NCI-H524 (cell line): ENCODE results near the gene ZCCHC14.
"Not testable (repeated sequence)": the region's sequence is repeated elsewhere in the genome, so short reads cannot be mapped to it uniquely, and the experiment has no call there.

Experiments used
- DNase-seq, 2 experiments: peaks; one replicate each; lab custom pipeline; 2025; lab: John Stamatoyannopoulos, UW

Gene ZCCHC14

DNA sequence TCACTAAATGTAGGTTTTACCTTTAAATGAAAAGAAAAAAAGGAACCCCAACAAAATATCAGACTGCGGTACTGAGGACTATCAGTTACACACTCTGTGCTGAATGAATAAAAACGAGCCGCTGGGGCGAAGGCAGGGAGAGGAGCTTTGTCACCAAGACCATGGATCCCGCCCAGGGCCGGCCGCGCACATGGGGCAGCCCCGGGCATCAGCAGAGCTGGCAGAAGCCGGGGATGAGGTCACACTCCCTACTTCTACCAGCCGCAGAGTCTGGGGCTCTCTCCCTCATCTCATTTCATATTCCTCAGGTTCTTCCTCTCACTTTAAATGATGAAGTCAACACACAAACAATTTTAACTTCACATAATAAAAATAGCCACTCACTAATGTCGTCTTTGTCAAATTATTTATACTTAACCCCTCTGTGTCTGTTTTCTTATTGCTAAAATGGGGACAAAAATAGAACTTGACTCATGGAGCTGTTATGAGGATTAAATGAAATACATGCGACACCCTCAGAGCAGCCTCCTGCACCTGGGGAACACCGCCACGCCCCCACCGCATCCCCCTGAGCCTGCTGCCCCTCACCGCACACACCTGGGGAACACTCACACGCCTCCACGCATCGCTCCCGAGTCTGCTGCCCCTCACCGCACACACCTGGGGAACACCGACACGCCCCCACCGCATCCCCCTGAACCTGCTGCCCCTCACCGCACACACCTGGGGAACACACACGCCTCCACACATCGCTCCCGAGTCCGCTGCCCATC lies 15.4 kb downstream of the ZCCHC14 start:
- not testable (repeated sequence) for DNase-seq

DNA sequence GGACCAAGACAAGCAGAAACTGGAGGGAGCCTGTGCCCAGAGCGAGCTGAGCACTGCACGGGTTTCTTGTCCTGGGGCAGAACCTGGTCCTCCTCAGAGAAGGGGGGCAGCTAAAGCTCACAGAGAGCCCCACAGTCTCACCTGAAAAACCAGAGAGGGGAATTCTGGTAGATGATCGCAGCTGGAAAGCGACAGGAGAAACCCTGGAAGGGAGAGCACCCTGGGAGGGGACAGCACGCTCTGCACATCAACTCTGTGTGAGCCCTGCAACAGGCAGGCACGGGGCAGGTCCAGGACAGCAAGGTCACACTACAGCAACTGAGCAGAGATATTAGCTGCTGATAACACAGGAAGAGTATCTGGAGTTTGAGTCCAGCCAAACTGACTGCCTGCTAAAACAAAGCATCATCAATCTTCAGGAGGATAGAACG lies 18.2 kb downstream of the ZCCHC14 start:
- no peak for DNase-seq

- DNase-seq = no peak
Measured at GRCh38 chr16:87474017-87474416, 18.8 kb downstream of the ZCCHC14 start.

DNA sequence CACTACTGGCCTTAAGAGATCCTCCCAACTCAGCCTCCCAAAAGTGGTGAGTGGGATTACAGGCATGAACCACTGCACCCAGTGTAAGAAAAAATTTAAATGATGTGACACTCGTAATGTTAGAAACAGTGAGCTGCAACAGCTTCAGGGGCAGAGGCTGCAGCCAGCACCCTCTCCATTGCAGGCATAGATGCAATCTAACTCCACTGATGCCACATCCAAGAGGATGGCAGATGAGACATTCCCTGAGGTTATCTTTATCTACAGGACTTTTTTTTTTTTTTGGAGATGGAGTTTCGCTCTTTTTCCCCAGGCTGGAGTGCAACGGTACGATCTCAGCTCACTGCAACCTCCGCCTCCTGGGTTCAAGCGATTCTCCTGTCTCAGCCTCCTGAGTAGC lies 19.9 kb downstream of the ZCCHC14 start:
- no peak for DNase-seq

DNA sequence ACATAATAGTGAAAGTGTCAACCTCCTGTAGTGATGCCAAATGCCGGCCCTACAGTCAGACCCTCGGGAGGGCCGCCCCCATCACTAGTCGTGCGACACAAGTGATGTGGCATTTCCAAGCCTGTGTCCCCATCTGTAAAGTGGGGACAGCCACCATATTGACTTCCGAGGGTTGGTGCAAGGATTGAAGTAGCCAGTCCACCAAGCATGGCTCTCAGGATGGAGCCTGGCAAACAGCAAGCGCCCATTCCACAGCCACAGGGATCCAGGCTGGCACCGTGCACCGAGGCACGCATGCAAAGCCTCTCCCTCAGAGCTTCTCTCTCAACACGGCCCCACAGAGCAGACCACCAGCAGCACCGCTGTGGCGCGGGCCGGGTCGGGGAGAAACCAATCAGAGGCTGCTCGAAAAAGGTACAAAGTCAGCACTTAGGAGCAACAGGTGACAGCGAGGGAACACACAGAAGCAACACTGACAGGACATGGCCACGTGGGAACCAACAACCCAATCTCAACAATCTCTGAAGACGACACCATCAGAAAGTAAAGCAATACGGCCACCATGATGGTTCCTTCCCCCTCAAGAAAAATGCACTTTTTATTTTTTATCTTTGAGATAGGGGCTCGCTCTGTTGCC lies 20.6 kb downstream of the ZCCHC14 start:
- no peak for DNase-seq

DNA sequence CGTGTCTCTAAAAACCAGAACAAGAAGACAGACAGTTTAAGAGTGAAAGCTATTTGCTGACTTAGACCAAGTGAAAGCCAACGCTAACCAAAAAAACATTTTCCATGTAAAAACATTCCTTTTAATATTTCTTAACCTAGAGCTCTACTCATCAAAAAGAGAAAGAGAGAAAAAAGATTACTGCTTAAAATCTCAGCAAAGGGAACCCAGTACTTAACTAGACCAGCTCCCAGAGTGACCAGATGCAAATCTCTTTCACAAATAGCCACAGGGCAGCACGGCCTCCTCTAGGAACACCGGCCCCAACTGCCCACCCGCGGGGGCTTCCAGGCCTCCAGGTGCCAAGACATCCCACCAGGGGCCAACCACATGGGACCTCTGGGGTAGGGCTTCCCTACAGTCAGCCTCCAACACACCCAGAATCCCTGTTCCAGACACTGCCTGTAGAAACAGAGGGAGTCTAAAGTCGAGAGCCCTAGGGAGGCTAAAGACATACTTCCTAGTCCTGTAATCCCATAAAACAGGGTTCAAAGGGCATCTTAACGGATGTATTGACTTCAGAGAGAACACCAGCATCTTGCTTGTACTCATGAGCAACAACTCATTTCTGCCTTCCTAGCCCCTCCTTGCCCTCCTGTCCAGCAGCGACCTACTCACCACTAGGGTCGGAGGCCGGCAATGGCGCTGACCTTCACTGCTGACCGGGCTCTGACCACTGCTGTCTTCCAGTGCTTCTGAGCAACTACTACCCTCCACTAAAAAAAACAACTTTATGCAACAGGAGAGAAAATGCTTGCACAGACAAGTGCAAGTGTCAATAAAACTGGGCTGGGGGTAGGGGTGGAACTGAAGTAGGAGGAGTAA lies 21.3 kb downstream of the ZCCHC14 start:
- DNase-seq = no peak

DNA sequence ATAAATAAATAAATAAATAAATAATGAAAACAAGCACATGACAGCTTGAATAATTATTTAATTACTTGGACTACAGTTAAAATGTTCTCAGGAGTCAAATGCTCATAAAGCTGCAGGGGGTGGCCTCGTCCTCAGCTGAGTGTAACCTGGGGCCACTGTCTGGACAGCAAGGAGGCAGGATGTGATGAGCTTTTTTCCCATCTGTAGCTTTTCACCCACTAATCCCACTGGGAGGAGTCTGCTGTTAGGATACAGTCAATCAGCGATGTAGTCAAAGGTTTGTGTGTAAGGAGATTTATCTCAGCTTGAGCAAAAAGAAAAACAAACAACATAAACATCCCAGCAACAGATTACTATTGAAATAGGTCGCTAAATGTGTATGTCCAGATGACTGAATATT lies 22.5 kb downstream of the ZCCHC14 start:
- peak; percentile 10 to 48 for DNase-seq

- DNase-seq = no peak
Measured at GRCh38 chr16:87469169-87469568, 23.7 kb downstream of the ZCCHC14 start.

GRCh38 chr16:87468550-87468949 lies 24.3 kb downstream of the ZCCHC14 start:
- no peak for DNase-seq

DNA sequence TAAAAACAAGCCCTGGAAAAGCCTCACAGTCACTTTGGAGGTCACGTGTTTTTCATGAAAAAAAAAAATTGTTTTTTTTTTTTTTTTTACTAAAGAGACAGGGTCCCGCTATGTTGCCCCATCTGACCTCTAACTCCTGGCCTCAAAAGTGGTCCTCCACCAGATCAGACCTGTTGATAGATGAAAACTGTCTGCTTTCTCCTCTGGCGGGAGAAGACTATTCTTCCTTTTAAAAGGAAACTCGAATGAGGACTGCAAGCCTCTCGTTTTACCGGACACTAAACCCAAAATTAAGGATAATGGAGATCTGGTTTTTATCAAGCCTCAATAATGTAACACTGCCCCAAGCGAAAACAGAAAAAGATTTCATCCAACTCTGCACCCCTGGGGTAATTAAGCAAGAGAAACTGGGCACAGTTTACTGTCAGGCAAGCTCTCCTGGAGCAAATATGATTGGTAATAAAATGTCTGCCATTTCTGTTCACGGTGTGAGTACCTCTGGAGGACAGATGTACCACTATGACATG lies 25.8 kb downstream of the ZCCHC14 start:
- no peak for DNase-seq

DNA sequence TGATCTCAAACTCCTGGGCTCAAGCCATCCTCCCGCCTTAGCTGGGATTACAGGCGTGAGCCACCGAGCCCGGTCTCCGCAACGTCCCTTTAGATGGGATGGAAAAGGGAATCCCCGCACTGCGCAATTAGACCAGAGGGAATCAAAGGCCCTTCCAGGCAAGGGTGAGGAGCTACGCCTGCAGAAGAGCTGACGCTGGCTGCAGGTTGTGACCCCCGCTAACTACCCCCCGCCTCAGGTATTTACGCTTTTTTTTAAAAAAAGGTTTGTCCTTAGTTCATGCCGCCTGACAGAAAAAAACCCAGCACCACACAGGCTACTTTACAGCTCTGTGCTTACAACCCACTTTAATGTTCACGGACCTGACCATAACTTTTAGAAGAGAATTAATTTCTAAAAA lies 26.9 kb downstream of the ZCCHC14 start:
- no peak for DNase-seq

DNA sequence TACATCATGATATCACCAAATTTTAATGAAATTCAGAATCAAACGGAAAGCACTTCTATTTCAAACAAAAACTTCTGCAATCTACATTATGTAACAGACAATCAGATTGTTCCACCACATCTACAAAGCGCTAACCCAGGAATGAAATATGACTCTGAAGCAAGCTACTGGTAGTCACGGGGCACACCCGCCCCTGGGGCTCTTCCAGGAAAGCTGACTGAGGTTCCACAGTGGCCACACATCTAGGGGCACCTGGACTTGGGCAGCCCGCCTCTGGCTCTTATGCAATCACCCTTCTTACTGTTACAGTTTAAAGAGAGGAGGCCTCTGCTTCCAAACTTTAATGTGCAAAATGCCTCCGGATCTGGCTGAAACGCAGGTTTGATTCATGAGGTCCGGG lies 27.5 kb downstream of the ZCCHC14 start:
- no peak for DNase-seq

DNA sequence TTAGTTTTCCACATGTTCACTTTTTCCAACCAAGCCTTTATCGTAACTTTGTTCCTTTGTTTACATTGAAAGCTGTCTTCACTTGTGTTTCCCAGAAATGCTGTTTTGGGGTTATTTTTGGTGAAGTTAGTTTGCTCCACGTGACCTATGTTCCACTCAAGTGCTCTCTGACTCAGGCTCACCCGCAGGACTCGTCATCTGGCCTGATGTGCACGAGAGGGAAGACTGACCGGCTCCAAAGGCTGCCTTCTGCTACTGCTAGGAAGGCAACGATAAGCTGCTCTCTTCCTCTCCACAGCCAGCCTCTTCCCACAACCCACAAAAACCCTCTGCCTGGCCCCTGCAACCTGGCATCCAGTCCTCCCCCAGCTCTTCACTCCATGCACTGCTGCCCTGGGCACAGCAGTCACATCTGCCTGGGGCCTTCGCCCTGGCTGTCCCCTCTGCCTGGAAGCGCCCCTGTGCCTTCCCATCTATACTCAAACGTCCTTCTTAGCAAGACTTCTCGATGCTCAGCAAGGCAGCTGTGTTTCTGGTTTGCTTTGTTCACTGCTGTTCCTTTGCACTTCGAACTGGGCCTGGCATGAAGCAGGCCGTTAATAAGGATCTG lies 28.0 kb downstream of the ZCCHC14 start:
- no peak for DNase-seq

DNA sequence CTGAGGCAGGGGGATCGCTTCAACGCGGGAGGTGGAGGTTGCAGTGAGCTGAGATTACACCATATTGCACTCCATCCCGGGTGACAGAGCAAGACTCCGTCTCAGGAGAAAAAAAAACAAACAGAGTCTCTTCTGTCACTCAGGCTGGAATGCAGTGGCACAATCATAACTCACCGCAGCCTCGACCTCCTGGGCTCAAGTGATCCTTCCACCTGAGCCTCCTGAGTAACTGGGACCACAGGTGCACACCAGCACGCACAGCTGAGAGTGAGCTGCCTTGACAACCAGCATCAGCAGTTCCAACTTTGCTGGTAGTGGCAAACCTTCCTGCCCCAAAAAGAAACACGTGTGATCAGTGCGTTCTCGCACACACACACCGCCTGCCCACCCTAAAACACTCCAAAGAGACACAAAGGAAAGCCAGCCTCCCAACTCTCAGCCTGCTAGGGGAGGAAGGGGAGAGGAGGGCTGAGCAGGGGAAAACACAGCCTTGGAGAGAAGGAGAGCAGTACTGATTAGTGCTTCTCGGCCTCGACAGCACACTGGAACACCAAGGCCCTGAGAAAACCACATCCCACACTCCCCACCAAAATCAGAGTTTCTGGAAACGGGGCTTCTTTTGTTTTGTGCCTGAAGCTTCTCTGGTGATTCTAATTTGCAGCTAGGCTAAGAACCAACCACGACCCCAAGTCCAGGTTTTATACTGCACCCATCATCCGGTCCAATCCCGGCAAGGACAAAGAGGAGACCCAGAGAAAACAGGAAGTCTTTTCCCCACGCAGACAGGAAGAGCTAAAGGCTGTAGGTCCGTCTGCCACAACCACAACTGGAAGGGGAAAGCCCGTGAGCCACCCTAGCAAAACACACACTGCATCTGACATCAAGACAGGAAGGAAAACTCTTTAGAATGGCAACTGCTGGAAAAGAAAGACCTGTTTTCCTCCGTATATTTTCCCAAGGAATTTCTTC lies 28.8 kb downstream of the ZCCHC14 start:
- no peak for DNase-seq

GRCh38 chr16:87461466-87461991 lies 31.3 kb downstream of the ZCCHC14 start:
- peak in 1 of 2 experiments; percentile 63 for DNase-seq

- no peak for DNase-seq
Measured at GRCh38 chr16:87460936-87461335, 31.9 kb downstream of the ZCCHC14 start.

DNA sequence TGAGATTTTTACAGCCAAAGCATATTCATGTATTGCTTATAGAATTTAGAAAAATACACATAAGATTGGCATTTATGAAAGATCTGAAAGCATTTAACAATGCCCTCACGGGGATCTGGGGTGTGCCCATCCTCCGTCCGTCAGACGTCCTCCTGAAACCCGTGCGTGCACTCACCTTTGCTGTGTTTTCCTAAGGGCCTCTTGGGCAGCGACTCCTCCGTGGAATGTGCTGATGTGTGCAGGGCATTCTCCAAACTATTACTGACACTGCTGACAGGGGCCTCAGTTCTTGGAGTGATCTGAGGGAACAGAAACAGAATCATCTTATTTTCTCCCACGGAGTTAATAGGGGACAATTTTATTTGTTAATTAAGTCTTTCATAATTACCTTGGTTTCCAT lies 33.0 kb downstream of the ZCCHC14 start:
- no peak for DNase-seq

DNA sequence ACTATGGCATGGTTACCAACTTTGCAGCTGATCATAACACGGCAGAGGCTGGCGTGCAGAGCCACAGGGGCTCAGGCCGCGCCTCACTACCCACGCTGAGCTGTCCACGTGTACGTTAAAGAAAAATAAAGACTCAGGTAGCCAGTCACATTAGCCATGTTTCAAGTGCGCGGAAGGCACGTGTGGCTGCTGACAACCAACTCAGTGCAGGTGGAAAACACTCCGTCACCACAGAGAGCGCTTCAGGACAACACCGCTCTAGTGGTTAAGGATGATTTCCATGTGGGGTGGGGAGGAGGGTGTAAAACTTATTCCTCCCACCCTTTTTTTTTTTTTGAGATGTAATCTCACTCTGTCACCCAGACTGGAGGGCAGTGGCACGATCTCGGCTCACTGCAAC lies 33.8 kb downstream of the ZCCHC14 start:
- DNase-seq = no peak

GRCh38 chr16:87458424-87458915 lies 34.4 kb downstream of the ZCCHC14 start:
- no peak for DNase-seq

DNA sequence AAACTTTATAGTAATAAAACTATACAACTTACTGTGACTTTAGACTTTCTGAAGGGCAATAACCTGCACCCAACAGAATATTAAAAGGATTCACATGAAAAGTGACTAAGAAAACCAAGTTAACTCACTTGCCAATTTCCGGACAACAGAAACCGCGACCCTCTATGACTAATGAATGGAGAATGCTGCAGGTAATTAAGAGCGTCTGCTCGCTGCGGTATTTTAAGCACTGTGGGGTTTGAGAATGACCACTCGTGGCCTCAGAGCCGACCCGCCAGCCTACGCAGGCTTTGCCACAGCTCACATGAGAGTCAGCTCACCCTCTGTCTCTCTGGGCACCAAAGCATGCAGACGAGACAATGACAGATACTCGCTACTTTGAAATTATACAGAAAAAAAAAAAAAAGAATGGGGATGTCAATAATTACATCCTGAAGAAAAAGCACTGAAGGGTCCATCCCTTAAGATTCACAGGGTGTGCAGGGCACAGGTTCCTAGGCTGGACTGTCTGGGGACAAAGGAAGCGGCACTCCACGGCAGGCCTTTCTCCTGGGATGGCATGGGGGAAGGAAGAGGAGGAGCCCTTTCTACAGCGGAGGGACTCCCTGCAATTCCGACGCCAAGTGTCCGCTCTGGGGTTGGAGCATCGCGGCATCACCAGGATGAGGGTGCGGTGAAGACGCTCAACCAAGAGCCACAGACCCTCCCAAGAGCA lies 35.0 kb downstream of the ZCCHC14 start:
- DNase-seq = no peak
